HG02763 (cell line): ENCODE measurements around the gene SPOCK1.

ENCODE experiments used
- ATAC-seq: cut with Tn5 transposase; IDR thresholded peaks from one replicate; pipeline ENCODE4 v1.9.1; 2021; ENCODE audit warnings: mild to moderate bottlenecking, moderate library complexity; ENCODE audit not compliant: unreplicated experiment

Gene SPOCK1

DNA sequence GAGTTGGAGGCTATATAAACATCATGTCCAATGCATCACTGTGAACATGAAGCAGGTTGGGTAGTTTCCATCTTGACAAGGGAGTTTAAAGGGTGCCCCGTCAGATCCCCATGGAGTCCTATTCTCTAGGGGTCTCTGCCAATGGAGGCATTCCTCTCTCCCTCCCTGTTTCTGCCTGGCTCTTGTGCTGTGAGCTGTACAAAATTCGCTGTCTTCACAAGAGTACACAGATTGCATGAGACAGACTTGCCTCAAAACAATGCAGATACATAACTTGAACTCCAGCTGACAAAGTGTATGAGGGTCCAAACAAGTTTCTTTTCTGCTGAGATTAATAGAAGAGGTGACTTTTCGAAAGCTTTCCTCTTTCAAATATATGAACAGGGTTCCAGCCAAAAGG is 165.2 kb downstream of the SPOCK1 start:
- no peak for ATAC-seq

DNA sequence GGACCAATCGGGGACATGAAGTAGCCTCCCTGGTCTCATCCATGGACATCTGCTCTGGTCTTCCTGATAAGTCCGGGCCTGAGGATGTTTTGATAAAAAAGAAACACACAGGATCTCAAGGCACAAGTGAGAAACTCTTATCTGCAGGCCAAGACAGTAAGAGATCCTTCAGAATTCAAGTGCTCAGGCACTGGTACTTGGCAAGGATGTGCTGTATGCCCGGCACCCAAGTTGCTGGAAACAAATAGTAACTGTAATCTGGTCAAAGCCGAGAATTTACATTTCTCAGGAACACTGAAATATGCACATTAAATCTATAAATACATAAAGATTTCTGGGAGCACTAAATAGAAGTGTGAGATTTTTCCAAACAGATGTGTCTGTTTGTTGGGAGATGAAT is 165.7 kb downstream of the SPOCK1 start:
- ATAC-seq, result no peak

DNA sequence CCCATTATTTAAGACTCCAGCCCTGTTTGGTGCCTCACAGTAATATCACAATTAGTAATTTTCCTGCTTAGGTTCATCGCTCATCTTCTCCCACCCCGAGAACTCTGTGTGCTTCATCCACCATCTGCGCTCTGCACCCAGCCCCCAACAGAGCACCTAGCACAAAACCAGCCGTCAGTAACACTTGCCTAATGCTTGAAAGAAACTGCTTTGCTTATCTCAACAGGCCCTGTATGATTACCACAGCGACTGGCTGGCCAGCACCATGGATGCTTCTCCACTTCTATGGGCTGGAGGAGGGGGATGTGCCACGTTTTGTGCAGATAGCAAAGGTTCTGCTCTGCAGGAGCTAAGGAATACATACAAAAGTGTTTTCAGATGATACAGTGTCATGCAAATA is 166.8 kb downstream of the SPOCK1 start:
- no peak for ATAC-seq

DNA sequence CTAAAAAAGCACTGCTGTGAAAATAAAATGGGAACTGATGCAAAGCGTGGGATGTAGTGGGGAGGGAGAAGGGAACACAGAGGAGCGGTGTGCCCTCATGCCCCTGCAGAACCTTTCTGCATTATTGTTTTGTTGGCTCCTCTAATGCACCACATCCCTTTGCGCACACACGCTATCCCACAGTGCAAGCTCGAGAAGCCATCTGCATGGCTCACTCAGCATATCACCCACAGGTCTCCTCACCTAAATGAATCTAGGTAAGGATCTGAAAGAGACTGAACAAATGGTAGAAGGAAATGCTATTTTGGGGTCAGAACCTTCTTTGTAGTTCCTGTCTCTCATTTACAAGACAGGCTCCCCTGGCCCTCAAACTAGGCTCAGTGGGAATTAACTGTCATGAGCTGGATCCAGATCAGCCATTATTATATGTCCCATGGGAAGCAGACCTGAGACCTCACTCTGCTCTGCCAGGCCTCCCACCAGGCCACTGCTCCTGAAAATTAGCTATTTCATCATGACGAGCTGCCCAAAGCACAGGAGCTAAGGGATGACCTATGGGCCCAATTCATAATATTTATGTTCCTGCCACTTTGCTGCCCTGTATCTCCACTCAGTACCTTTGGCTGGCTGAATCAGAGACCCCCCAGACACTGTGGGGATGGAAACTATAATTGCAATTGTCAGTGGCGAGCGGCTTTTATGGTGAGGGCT is 169.4 kb downstream of the SPOCK1 start:
- no peak for ATAC-seq

DNA sequence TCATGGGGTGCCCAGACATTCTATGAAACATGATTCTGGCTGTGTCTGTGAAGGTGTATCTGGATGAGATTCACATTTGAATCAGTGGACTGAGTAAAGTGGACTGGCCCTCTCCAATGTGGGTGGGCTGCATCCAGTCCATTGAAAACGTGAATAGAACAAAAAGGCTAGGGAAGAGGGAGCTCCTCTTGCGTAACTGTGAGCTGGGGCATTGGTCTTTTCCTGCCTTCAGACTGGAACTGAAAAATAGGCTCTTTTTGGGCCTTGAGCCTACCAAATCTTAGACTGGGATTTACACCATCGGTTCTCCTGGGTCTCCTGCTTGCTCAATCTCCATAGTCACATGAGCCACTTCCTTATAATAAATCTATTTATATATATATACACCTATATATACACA is 170.1 kb downstream of the SPOCK1 start:
- no peak for ATAC-seq

DNA sequence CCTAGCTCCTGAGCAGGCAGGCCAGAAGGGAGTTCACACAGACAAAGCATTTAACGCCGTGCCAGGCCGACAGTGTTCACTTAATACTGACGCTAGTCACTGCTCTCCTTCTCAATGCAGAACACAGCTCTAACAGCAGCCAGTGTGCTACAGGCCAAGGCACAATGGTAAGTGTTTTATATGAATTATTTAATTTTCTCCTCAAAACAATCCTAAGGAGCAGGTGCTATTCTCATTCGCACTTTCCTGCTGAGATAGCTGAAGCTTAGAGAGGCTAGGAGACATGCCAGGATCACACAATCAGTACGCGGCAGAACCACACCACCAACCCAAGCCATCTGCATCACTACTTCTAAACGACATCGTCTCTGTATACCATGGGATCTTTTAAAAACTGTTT is 170.7 kb downstream of the SPOCK1 start:
- ATAC-seq, result no peak

DNA sequence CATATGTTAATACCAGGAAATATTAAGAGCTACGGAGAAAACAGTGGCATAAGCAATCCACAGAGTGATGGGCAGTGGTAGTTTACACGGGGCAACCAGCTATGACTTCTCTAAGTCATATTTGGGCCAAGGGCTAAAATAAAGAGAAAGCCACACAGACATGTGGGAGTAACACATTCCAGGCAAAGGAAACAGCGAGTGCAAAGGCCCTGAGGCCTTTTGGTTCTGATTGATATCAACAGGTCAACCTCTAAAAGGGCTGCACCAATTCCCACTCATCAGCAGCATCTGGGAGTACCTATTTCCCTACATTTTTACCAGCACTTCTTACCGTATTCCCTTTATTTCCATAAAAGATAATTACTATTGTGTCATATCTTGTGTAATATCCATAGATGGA is 173.4 kb downstream of the SPOCK1 start:
- no peak for ATAC-seq

DNA sequence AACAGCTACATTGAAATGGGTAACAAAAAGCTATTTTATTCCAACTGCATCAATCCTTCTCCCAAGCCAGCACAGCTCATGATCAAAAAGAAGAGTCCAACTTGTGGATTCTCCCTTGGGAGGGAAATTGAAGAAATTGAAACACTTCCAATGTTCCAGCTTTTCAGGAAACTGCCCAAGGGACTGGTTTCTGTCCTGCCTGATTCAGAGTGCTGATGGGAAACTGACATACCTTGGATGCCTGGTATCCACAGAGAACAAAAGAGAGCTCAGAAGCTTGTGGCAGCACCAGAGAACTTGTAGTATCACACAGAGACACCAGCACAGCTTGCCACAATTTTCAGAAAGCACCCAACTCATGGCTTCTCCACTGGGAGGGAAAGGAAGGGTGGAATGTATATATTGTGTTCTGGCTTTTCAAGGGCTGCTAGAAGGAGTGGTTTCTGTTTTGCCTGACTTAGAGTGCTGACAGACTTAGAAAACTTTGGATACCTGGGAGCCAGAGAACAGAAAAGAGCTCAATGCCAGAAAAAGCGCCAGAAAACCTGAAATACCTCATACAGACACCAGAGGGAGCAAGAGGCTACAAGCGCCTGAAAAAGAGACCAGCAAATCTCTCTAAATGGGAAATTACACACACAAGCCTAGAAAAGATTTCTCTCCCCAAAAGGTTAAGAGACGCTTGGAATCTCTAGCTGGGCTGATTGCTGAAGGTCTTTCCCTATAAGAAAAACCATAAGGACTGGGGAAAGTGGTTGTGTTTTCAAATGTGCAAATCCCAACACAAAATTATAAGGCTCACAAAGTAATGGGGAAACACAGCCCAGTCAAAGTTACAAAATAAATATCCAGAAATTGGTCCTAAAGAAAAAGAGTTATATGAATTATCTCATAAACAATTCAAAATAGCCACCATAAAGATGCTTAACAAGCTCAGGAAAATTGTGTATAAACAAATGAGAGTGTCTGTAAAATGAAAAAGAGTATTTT is 178.8 kb downstream of the SPOCK1 start:
- no peak for ATAC-seq

DNA sequence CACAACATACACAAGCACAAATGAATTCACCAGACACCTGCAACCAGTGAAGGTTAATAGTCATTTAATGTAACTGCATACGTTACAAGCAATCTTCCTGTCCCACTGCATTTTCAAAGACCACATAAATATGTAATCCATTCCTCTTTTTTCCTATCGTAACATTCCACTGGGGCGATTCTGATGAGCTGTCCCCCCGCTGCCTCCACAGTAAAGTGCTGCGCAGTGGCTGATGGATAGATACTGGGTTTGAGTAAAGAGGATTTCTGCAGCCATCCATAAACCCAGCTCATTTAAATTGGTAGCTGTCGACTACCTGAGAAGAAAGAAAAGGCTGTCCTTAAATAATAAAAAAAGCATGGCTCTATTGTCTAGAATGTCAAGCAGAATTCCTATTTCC is 181.1 kb downstream of the SPOCK1 start:
- no peak for ATAC-seq

DNA sequence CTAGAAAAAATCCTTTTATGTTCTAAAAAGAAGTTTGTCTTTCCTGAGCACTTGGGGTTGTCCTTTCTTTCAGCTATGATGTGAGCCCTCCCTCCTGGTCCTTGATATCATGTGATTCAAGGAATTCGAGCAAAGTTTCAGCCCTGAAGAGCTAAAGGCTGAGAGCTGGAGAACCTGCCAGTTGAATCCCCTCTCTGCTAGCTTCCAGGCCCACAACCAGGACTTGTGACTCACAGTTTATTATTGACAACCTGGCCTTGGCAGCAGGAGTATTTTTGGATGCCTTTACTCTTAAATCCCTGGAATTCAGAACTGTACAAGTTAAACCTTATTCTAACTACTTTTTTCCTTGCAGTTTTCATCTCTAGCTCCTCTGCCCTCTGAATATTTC is 182.8 kb downstream of the SPOCK1 start:
- ATAC-seq, result no peak

DNA sequence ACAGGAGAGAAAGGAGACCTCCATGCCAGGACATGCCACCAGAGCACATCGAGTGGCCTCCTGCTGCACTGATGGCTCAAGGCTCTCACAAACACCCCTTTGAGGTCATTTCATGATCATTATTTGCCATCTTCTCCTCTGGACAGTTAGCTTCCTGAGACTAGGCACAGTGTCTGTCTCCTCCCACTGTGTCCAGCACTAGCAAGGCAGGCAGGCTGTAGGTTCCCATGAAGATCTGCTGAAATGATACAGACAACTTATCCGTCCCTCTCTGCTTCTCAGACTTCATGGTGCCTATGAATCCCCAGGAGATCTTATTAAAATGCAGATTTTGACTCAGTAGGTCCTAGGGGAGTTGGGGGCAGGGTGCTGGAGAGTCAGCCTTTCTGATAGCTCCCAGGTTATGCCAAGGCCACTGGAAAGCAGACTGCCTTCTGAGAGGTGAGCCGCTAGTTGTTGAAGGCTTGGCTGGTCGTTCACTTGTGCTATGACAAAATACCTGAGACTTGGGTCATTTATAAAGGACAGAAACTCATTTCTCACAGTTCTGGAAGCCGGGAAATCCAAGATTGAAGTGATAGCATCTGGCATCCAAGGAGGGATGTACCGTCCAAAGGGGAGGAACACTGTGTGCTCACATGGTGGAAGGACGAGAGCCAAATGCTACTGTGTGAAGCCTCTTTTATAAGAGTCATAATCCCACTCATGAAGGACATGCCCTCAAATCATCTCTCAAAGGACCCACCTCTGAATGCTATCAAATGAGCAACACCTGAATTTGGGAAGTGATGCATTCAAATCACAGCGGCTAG is 183.4 kb downstream of the SPOCK1 start:
- ATAC-seq, result no peak

DNA sequence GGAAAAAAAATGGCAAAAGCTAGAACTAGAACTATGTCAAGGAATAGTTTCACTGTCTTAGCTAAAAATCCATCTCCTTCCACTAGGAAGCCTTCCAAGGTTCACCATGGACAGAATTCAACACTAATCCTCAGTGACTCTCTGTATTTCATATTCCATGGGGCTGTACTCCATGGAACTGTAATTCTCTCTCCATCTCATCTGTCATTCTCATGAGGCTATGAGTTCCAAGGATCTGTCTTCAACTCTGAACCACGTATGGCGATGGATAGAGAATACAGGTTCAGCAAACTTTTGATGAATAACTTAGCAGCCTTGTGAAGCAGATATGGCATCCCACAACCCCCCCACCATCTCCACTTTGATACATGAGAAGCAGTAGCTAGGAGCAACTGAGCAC is 184.0 kb downstream of the SPOCK1 start:
- no peak for ATAC-seq

DNA sequence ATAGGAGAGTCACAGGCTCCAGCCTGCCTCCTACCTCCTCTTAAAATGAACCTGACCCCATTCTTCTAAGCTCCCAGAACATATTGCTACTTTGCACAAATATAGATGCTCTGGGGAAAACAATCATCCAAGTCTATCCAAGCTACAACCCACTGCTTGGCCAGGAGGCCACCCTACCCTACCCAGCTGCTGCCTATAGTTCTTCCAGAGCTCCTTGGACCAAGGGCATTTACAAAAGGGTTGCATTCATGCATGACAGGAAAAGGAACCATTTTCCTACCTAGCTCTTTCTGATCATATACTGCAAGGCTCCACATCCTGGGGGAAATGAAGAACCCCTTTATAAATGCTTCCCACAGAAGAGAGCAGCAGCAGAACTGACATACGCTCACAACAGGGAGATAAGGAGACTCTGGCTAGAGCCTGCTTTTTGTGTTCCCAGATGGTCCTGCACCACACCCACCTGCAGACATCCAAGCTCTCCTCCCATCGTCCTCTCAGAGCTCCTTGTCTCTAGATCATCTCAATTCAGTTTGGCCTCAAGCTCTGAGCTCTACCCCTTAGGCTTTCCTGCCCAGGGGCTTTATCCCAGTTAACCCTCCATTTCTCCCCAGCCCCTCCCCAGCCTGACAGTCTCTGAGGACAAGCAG is 185.5 kb downstream of the SPOCK1 start:
- ATAC-seq, result no peak

DNA sequence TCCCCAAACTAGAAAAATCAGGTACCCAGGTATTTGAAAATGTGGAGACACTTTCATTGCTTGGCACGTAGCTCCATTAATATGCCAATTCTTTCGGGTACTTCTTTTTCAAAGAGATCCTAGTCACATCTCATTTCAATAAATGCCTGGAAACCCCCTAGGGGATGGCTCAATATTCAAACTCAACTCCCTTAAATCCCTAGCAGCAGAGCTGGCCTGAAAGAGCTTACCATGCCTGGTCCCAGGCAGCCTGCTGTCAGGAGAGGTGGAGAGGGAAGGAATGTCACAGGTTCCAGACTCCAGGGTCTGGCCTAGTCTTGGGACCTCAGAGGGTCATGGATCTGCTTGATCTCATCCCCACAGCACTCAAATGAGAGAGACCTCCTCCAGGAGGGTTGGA is 187.1 kb downstream of the SPOCK1 start:
- ATAC-seq, result no peak

DNA sequence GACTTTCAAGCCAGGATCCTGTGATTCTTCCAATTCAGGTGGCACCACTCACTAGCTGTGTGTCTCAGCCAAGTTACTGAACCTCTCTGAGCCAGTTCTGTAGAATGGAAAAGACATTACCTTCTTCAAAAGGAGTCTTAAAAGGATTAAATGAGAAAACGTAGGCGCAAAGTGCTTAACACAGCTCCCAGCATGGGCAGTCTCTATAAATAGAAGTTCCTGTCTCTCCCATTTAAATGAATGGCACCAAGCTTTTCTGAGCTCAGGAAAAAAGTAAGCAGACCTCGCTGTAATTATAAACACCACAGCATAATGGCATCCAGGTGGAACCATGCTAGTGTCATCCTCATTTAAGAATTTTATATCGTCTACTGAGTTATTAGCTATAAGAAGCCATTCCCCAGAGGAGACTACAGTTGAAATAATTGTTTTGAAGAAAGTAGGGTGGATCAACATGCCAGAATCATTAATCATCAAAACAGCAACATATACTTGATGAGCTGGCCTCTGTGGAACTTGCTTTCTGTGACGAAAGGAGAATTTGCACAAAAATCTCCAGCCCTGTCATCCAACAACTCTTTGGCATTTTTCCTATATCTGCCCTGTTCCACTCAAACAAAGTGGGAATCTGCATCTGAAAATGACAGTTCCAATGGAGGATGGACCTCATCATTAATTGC is 188.9 kb downstream of the SPOCK1 start:
- no peak for ATAC-seq

DNA sequence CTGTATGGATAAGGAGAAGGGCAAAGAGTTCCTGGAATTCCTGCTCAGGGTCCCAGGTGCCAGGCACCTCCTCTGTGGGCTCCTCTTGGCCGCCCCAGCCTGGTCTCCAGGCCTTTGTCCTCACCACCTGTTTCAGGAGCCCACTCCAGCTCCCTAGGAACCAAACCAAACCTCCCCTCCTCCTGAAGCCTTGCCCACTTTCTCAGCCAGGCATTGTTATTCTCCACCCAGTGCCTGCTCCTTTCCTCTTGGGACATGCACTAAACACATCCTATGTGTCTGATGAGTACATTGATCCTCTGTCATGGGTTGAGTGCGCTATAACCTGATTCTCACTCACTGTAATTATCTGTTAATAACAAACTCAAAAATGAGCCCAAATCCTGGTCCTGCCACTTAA is 189.8 kb downstream of the SPOCK1 start:
- no peak for ATAC-seq

DNA sequence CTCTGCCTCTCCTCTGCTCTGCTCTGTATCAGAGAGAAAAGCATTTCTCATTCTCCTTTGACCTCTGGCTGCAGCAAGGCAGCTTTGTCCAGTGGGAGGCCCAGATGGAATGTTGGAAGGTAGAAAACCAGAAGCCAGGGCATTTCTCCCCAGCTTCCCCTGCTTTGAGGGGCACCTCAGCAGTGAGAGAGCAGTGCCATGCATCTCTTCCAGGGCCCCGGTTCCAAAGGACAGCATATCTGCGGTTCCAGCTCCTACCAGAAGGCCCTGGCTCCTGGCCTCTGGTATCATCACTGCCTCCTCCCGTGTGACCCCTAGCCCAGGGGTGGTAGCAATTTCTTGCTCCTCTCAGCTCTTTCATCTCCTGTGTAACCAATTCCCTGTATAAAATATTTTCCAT is 190.8 kb downstream of the SPOCK1 start:
- ATAC-seq, result no peak

DNA sequence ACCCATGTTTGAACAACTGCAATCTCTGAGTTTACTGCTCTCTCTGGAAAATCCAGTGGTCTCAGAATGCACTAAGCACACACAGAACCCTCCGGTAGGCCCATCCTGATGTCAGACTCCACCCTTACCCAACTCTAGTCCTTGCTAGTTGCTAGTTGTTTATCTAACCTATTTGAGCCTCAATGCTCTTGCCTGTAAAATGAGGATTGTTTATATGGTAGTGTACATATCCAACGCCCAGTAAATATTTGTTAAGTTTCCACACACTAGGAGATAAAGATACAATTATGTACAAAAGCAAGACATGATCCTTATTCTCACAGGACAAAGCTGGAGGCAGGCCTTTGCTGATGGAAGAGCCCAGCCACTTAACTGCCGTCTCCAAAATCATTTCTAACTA is 192.2 kb downstream of the SPOCK1 start:
- ATAC-seq, result no peak

DNA sequence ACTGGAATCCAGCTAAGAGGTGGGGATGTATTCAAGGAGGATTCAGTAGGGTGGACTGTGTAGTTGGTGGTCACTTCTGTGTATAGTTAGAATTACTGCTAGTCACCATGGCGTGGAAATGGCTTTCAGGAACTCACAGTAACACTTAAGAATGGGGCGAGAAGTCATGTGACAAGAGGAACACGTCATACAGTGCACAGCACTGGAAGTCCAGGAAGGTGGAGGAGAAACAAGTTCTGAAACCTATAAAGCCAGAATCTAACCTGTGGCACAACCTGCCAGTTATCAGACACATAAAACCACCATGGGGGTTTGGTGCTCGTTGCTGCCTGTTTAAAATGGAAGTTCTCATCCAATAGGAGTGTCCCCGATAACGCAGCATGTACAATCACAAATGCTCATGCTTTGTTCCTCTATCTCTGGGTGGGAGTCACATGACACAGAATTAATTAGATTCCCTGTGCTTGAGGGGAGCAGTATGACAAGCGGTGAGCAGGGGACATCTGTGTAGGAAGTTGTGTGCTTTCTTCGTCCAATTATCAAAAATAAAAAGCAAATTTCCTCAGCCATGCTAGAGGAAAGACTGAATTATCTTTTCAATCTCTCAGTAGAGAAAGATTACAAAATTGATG is 193.0 kb downstream of the SPOCK1 start:
- ATAC-seq, result no peak
